ENCODE data around the gene RBP3.

Gene RBP3

DNA sequence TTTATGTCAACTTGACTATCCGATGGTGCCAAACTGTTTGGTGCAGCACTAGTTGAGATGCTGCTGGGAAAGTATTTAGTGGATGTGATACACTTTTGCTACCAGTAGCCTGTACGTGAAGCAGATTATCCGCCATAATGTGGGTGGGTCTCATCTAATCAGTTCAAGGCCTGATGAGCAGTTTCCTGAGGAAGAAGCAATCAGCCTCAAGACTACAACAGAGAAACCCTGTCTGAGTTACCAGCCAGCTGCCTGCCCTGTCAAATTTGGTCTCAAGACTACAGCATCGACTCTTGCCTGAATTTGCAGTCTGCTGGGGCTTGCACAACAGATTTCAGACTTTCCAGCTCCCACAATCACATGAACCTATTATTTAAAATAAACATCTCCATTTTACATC is 10.9 kb upstream of the RBP3 start:
- DNase-seq = no peak

DNA sequence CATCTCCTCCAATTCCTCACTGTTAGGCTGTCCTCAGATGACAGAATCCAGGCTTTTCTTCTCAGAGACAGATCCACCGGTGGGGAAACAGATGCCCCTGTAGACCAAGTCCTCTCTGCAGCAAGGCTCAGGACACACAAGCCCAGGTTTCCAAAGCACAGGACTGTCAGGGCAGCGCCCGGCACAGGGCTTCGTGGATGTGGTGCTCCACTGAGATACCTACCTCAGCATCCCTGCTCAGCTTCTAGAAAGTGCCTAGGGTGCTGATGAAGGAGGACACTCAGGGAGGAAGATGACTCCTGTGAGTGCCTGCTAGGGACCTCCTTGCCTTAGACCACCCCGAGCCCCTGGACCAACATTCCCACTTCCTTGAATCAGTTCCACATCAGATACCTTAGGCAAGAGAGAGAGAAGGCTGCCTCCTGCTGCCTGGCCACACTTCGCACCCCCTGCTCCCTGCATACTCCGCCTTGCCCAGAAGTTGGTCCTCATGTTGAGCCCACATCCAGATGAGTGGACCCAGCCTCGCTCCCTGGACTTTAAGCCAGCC is 8.9 kb upstream of the RBP3 start:
- DNase-seq = no peak

DNA sequence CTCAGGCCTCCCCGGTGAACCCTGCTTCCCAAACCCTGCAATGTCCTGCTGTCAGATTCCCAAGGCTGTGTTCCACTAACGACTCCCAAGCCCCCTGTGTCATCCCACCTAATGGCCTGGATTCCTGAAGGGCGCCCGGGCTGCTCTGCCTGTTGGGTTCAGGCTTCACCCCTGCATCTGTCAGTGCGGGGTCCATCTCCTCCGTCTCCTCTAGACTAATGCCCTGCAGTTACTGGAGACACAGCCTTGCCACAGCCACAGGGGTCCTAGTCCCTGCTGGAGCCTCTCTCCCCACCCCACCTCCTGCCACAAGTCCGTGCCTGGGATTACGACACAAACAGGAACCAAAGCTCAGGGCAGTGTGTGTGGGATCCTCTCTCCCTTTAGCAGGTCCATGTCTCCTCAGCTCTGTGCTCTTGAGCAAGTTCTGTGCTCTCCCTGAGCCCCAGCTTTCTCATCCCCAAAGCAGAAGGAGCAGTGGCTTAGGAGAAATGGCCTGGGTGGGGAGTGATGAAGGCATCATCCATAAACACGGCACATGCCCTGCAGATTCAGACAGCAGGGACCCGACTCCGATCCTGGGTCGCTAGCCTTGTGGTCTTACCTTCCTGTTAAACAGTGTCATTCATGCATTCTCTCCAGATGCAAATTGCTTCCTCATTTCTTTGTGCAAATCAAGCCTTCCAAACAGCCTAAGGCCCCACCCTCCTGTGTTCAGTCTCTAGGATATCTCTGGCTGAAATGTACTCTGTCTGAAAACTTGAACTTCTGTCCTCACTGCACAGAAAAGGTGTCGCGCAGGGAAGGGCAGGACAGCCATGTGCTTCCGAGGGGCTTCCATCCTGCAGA is 8.2 kb upstream of the RBP3 start:
- DNase-seq = no peak

DNA sequence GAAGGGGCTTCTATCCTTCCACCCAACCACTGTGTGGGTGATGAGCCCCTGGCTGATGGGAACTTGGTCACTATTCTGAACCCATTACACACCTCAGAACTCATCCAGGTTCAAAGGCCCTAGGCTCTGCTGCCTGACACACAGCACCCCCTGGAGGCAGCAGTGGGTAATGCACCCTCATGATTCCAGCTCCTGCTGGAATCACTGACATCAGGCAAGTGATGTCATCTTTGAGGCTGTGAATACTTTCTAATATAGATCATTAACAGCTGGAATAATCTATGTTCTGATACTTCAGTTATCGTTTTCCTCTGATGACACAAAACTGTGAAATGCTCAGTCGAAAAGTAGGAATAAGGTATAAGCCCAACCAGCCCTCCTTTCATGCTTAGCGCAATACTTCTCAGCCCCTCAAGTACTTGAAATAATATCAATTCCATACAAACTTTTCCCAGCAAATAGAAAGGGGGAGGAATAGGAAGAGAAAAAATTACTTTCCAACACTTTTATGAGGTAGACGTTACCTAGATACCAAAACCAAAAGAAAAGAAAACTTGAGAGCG is 7.5 kb upstream of the RBP3 start:
- DNase-seq = no peak

DNA sequence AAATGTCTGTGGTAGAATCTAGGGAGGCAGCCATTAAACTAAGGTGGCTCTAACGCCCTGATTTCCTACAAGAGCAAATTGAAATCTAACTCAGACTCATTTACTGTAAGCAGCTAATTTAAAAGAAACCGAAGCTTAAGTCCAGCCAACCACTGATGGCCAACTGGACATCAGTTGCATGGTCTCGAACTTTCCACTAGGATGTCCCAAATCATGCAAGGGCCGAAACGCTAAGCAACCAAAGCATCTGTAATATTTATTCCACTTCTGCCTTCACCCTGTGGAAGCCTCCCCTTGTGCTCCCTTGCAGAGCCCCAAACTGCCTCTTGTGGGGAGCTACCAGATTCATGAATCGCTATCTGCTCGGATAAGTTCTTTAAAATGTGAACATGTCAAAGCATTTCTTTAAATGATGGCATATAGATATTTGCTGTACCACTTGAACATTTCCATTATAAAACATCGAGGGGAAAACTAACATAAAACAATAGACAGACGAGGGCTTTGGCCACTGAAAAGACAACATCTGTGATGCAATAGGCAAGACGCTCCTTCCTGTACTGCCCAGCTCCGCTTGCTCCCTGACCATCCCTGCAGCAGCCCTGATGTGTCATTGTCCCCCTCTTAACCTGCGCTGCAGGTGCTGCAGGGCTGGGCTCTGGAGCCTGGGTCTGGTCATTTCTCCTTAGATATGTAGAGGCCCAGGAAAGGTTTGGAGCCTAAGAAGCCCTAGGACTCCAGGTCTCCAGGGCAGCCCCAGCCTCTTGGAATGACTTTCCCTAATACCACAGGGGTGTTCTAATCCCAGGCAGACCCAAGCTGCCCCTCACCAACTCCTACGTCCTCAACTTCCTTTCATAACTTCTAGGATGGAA is 2.9 kb upstream of the RBP3 start:
- DNase-seq = no peak

DNA sequence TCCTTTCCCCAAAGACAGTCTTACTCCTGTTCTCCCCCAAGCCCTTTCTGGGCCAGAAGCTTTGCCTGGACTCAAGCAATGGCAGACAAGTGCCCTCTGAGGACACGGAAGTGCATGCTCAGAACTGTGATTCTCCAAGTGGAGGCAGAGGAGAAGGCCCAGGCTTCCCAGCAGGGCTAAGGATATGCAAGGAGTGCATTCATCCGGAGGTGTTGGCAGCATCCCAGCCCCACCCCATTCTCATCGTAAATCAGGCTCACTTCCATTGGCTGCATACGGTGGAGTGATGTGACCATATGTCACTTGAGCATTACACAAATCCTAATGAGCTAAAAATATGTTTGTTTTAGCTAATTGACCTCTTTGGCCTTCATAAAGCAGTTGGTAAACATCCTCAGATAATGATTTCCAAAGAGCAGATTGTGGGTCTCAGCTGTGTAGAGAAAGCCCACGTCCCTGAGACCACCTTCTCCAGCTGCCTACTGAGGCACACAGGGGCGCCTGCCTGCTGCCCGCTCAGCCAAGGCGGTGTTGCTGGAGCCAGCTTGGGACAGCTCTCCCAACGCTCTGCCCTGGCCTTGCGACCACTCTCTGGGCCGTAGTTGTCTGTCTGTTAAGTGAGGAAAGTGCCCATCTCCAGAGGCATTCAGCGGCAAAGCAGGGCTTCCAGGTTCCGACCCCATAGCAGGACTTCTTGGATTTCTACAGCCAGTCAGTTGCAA is 1.4 kb upstream of the RBP3 start:
- DNase-seq = no peak

DNA sequence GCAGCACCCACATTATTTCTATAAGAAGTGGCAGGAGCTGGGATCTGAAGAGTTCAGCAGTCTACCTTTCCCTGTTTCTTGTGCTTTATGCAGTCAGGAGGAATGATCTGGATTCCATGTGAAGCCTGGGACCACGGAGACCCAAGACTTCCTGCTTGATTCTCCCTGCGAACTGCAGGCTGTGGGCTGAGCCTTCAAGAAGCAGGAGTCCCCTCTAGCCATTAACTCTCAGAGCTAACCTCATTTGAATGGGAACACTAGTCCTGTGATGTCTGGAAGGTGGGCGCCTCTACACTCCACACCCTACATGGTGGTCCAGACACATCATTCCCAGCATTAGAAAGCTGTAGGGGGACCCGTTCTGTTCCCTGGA is 874 bp upstream of the RBP3 start:
- DNase-seq = no peak

DNA sequence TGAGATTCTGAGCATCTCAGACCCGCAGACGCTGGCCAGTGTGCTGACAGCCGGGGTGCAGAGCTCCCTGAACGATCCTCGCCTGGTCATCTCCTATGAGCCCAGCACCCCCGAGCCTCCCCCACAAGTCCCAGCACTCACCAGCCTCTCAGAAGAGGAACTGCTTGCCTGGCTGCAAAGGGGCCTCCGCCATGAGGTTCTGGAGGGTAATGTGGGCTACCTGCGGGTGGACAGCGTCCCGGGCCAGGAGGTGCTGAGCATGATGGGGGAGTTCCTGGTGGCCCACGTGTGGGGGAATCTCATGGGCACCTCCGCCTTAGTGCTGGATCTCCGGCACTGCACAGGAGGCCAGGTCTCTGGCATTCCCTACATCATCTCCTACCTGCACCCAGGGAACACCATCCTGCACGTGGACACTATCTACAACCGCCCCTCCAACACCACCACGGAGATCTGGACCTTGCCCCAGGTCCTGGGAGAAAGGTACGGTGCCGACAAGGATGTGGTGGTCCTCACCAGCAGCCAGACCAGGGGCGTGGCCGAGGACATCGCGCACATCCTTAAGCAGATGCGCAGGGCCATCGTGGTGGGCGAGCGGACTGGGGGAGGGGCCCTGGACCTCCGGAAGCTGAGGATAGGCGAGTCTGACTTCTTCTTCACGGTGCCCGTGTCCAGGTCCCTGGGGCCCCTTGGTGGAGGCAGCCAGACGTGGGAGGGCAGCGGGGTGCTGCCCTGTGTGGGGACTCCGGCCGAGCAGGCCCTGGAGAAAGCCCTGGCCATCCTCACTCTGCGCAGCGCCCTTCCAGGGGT is 703 bp downstream of the RBP3 start:
- no peak for DNase-seq

DNA sequence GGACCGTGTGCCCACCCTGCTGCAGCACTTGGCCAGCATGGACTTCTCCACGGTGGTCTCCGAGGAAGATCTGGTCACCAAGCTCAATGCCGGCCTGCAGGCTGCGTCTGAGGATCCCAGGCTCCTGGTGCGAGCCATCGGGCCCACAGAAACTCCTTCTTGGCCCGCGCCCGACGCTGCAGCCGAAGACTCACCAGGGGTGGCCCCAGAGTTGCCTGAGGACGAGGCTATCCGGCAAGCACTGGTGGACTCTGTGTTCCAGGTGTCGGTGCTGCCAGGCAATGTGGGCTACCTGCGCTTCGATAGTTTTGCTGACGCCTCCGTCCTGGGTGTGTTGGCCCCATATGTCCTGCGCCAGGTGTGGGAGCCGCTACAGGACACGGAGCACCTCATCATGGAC is 1.4 kb downstream of the RBP3 start:
- DNase-seq = no peak

DNA sequence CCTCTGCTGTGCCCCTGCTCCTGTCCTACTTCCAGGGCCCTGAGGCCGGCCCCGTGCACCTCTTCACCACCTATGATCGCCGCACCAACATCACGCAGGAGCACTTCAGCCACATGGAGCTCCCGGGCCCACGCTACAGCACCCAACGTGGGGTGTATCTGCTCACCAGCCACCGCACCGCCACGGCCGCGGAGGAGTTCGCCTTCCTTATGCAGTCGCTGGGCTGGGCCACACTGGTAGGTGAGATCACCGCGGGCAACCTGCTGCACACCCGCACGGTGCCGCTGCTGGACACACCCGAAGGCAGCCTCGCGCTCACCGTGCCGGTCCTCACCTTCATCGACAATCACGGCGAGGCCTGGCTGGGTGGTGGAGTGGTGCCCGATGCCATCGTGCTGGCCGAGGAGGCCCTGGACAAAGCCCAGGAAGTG is 1.8 kb downstream of the RBP3 start:
- DNase-seq = no peak

DNA sequence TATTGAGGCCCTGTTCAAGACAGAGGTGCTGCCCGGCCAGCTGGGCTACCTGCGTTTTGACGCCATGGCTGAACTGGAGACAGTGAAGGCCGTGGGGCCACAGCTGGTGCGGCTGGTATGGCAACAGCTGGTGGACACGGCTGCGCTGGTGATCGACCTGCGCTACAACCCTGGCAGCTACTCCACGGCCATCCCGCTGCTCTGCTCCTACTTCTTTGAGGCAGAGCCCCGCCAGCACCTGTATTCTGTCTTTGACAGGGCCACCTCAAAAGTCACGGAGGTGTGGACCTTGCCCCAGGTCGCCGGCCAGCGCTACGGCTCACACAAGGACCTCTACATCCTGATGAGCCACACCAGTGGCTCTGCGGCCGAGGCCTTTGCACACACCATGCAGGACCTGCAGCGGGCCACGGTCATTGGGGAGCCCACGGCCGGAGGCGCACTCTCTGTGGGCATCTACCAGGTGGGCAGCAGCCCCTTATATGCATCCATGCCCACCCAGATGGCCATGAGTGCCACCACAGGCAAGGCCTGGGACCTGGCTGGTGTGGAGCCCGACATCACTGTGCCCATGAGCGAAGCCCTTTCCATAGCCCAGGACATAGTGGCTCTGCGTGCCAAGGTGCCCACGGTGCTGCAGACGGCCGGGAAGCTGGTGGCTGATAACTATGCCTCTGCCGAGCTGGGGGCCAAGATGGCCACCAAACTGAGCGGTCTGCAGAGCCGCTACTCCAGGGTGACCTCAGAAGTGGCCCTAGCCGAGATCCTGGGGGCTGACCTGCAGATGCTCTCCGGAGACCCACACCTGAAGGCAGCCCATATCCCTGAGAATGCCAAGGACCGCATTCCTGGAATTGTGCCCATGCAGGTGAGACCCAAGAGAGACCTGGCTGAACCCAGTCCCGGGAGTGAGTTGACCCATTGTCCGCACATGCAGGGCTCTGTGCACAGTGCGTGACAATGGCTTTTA is 2.8 kb downstream of the RBP3 start:
- DNase-seq = no peak

DNA sequence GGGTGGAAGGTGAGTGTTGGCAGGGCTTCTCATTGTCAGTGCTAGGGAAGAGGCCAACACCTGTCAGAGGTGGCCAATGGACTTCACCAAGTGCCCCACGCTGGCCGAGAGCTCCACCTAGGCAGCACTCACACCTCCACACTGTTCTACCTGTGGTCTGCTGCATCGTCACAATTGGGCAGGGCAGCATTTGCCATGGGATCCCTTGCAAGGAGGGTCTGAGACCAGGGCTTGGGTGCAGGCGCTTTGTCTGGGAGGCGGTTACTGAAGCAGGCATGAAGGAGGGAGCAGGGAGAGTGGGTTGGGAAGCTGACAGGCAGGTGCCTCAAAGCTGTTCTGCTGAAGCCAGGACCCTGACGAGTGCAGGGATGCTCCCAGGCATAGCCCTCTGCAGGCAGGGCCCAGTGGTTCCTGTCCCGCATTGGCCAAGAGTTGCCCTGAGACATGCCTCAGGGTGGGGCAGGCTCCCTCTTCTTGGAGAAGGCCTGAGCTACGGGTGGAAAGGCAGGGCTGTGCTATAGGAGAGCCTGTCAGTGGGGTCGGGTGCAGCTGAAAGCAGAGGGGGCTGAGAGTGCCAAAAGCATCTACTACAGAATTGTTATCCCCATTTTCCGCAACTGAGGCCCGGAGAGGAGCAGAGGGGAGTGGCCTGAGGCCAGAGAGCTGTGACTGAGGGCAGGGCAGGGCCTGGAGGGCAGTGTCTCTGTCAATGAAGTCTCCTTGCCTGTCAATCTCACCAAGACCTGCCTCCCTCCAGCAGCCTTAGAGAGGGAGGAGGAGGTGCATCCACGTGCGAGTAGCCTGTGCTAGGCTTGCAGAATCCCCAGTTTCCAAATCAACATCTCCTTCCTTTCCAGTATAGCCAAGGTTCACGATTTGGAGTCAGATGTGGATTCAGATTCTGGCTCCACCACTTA is 4.0 kb downstream of the RBP3 start:
- DNase-seq = no peak

DNA sequence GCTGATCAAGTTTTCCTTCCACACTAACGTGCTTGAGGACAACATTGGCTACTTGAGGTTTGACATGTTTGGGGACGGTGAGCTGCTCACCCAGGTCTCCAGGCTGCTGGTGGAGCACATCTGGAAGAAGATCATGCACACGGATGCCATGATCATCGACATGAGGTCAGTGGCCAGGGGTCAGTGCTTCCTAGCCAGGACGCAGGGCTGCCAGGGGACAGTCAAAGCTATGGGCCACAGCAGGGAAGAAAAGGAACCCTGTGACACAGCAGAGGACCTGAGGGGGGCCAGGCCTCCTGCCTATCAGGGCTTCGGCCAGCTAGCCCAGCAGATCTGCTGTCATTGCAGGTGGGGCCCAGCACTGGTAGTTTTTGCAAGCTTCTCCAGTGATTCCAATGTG is 5.2 kb downstream of the RBP3 start:
- no peak for DNase-seq

DNA sequence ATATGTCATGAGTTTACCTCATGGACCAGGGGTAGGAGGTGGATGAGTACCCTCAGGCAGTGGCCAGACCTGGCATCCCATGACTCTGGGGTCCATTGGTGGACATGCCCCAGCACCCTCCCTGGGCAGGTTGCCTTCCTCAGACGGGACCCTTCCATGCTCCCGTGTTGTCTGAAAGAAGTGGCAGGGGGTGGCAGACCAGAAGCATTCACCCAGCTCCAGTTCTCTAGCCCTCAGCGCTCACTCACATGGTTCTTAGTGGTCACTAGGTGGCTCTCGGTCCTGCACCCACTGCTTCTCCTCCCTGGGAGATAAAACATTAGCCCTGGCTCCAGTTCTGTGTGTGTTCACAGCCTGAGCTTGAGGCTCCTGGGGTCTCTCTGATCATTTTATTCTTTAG is 6.0 kb downstream of the RBP3 start:
- DNase-seq = no peak

DNA sequence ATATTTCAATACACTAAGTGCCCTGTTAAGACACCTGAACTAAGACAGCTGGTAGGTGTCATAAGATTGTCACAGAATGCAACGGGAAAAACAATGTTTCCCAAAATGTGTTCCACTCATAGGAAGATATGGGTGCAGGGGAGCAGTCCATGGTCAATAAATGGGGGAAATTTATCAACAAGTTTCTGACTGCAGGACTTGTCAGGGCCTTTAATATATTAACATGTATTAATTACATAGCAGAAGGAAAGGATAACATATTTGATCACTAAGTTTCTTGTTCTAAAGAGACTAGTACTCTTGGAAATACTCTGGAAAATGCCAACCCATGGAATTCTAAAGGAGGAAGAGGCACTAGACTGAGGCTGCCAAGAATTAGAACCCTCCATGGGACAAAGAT is 6.7 kb downstream of the RBP3 start:
- DNase-seq = no peak

DNA sequence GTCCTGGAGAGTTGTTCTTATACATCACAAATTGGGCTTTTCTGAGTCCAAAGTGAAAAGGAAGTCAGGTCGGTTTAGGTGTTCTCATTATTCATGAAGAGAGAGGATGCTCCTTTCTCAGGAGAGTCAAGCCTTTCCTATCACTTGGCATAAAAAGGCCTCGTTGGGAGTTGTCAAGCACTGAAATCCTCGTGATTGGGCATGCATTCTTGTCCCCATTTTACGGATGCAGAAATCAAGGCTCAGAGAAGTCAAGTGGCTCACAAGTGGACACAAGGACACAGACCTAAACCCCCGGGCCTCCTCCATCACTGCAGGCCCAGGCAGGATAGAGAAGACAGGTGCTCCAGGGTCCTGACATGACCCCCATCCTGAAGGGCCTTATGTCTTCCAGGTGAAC is 8.5 kb downstream of the RBP3 start:
- no peak for DNase-seq

DNA sequence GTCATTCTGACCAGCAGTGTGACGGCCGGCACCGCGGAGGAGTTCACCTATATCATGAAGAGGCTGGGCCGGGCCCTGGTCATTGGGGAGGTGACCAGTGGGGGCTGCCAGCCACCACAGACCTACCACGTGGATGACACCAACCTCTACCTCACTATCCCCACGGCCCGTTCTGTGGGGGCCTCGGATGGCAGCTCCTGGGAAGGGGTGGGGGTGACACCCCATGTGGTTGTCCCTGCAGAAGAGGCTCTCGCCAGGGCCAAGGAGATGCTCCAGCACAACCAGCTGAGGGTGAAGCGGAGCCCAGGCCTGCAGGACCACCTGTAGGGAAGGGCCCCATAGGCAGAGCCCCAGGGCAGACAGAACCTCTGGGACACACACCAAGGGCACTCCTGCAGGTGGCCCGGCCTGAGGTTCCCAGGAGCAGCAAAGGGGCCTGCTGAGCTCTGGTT is 9.0 kb downstream of the RBP3 start:
- no peak for DNase-seq

DNA sequence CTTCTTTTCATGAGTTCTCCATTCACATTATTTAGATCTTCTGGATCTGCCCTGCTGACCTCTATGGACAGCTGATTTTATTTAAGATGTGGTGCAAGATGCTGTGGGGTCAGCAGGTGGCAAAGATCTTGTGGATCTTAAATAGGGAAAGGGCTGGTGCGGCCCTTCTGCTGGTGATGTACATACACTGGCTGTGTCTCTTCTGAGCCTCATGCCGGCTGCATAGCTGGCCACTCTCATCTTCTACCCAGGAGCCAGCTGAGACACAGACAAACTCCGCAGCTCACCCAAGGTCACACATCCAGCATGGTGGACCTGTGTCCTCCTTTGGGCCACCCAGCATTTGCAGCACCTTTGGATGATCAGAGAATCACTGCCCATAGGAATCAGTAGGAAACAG is 9.7 kb downstream of the RBP3 start:
- no peak for DNase-seq

DNA sequence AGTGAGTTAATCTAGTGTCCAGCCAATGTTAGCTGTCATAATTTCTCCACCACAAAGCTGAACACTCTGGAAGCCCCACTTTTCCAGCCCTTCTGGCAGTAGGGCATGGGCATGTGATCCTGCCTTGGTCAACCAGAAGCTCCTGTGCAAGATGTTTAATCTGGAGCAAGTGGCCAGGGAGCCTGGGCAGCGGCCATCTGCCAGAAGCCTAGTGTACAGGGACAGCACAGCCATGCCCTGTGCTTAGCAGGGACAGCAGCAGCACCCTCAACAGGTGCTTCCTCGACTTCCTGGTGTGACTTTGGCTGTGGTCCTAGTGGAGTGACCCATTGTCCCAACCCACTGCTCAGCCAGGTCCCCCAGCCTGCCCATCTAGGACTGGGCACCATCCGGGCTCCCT is 10.3 kb downstream of the RBP3 start:
- no peak for DNase-seq

DNA sequence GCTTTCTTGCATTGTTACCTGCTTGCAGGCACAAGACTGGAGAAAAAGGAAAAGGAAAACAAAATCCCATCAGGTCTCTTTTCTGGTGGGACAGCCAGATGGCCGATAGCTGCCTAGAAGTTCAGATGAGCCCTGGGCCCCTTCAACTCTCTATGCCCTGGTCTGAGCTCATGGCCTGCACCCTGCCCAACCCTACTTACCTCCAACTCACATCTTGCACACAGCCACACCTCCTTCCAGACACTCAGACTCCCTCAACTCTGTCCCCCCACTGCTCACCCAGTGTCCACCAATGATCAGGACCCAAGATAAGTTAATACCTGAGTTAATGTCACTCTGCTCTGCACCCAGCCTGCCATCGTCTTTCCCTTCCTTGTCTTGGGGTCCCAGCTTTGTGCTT is 10.9 kb downstream of the RBP3 start:
- DNase-seq = no peak
